Measurements from ENCODE around the gene APPBP2.
"Not testable (repeated sequence)": the region's sequence is repeated elsewhere in the genome, so short reads cannot be mapped to it uniquely, and the experiment has no call there.

The APPBP2 gene

GRCh38 chr17:60428491-60428890, 97.6 kb downstream of the APPBP2 start:
- DNase-seq, result not testable (repeated sequence)

GRCh38 chr17:60426596-60426995, 99.4 kb downstream of the APPBP2 start:
- DNase-seq, result no peak

GRCh38 chr17:60425626-60426025, 100.4 kb downstream of the APPBP2 start:
- no peak for DNase-seq

GRCh38 chr17:60423865-60424264, 102.2 kb downstream of the APPBP2 start:
- DNase-seq, result no peak

GRCh38 chr17:60422162-60422665, 103.8 kb downstream of the APPBP2 start, which contains the start of gene CHCT1:
Gene CHCT1, plus strand, starts transcription at chr17:60422489. Its CDS starts 104 bp downstream, at chr17:60422593.
- DNase-seq, result no peak

- DNase-seq, result peak; percentile 74
Observed at GRCh38 chr17:60421273-60422161, 104.5 kb downstream of the APPBP2 start.

- DNase-seq, result not testable (repeated sequence)
Observed at GRCh38 chr17:60419875-60420274, 106.2 kb downstream of the APPBP2 start.

GRCh38 chr17:60419003-60419402, 107.0 kb downstream of the APPBP2 start:
- DNase-seq, result not testable (repeated sequence)

GRCh38 chr17:60416368-60416925, 109.6 kb downstream of the APPBP2 start:
- no peak for DNase-seq

- no peak for DNase-seq
Observed at GRCh38 chr17:60415146-60415545, 110.9 kb downstream of the APPBP2 start.

GRCh38 chr17:60412701-60413100, 113.3 kb downstream of the APPBP2 start:
- DNase-seq, result no peak

- no peak for DNase-seq
Observed at GRCh38 chr17:60410001-60410400, 116.0 kb downstream of the APPBP2 start.

GRCh38 chr17:60406887-60407286, 119.2 kb downstream of the APPBP2 start:
- DNase-seq, result no peak

GRCh38 chr17:60403962-60404361, 122.1 kb downstream of the APPBP2 start:
- DNase-seq, result no peak

- DNase-seq, result no peak
Observed at GRCh38 chr17:60403523-60403810, 122.6 kb downstream of the APPBP2 start.

GRCh38 chr17:60401819-60402218, 124.2 kb downstream of the APPBP2 start:
- no peak for DNase-seq

- DNase-seq, result peak; percentile 2
Observed at GRCh38 chr17:60398227-60398959, 127.6 kb downstream of the APPBP2 start.

- no peak for DNase-seq
Observed at GRCh38 chr17:60396412-60396811, 129.6 kb downstream of the APPBP2 start.

- no peak for DNase-seq
Observed at GRCh38 chr17:60395508-60396065, 130.5 kb downstream of the APPBP2 start.

GRCh38 chr17:60393840-60394723, 132.0 kb downstream of the APPBP2 start:
- DNase-seq, result no peak

All from CD4-positive, alpha-beta T cell treated with Interleukin-12 subunit alpha and Interleukin-12 subunit beta, for 1 hour (primary cell).